GM23338 (cell line): Measurements from ENCODE around the gene TMX3. TPM values are rescaled to one million over a fixed set of nuclear protein-coding genes. Genes with fewer than 3 reads are reported as not detected.

Source experiments
- ATAC-seq: fragments of 200-7000 bp; cut with Tn5 transposase; 3 replicates; pipeline ENCODE4 v1.9.1; 2020
- DNase-seq: peaks from one replicate; pipeline ENCODE4 v3.0.0-alpha.2; 2015; ENCODE audit warnings: low spot score
- H2AFZ ChIP-seq: fragments of 200-600 bp; sonication (generic); 2 replicates; pipeline ENCODE4 v1.8.0; 2016; ENCODE audit warnings: antibody characterized with exemption, mild to moderate bottlenecking, moderate library complexity
- H3F3A ChIP-seq: fragments of 200-600 bp; sonication (generic); replicated peaks from 2 replicates; pipeline ENCODE4 v1.8.0; 2017; ENCODE audit warnings: antibody characterized with exemption, mixed run types, low read depth
- H3K27ac ChIP-seq: fragments of 200-600 bp; sonication (generic); 2 replicates; pipeline ENCODE4 v1.6.1; 2016; ENCODE audit warnings: low read depth
- H3K27me3 ChIP-seq: fragments of 200-600 bp; sonication (generic); 2 replicates; pipeline ENCODE4 v1.8.0; 2016; ENCODE audit warnings: mild to moderate bottlenecking, mixed run types, moderate library complexity; ENCODE audit not compliant: insufficient read depth
- H3K36me3 ChIP-seq: fragments of 200-600 bp; sonication (generic); 2 replicates; pipeline ENCODE4 v1.8.0; 2016; ENCODE audit warnings: mild to moderate bottlenecking; ENCODE audit not compliant: insufficient read depth
- H3K4me1 ChIP-seq: fragments of 200-600 bp; sonication (generic); 2 replicates; pipeline ENCODE4 v1.8.0; 2016; ENCODE audit warnings: mild to moderate bottlenecking, moderate library complexity; ENCODE audit not compliant: insufficient read depth
- H3K4me2 ChIP-seq: fragments of 200-600 bp; sonication (generic); 2 replicates; pipeline ENCODE4 v1.7.1; 2017; ENCODE audit warnings: mixed run types
- H3K4me3 ChIP-seq: fragments of 200-600 bp; sonication (generic); 2 replicates; pipeline ENCODE4 v1.6.1; 2016; ENCODE audit warnings: mixed run types
- H3K79me2 ChIP-seq: fragments of 200-600 bp; sonication (generic); replicated peaks from 2 replicates; pipeline ENCODE4 v1.8.0; 2017; ENCODE audit warnings: mild to moderate bottlenecking; ENCODE audit not compliant: insufficient read depth
- H3K9me2 ChIP-seq: fragments of 200-600 bp; sonication (generic); 2 replicates; pipeline ENCODE4 v1.8.0; 2017; ENCODE audit not compliant: insufficient read depth
- H4K20me1 ChIP-seq: fragments of 200-600 bp; sonication (generic); replicated peaks from 2 replicates; pipeline ENCODE4 v1.8.0; 2017; ENCODE audit warnings: mild to moderate bottlenecking; ENCODE audit not compliant: insufficient read depth
- H3K27ac Mint-ChIP-seq: 2 replicates; pipeline ENCODE4 v1.8.0; 2020; ENCODE audit warnings: inconsistent platforms, mild to moderate bottlenecking, moderate library complexity, mixed read lengths
- H3K27me3 Mint-ChIP-seq: 3 replicates; pipeline ENCODE4 v1.8.0; 2022; ENCODE audit warnings: low read depth, mild to moderate bottlenecking, moderate library complexity, mixed read lengths, inconsistent platforms; ENCODE audit not compliant: insufficient read depth, poor library complexity
- H3K36me3 Mint-ChIP-seq: 3 replicates; pipeline ENCODE4 v1.8.0; 2021; ENCODE audit warnings: low read depth, mild to moderate bottlenecking, inconsistent platforms, moderate library complexity, mixed read lengths
- H3K4me1 Mint-ChIP-seq: 3 replicates; pipeline ENCODE4 v1.8.0; 2020; ENCODE audit warnings: mild to moderate bottlenecking, inconsistent platforms, mixed read lengths
- H3K4me3 Mint-ChIP-seq: 3 replicates; pipeline ENCODE4 v1.8.0; 2021; ENCODE audit warnings: moderate library complexity, mild to moderate bottlenecking, inconsistent platforms, mixed read lengths
- H3K9me3 Mint-ChIP-seq: 3 replicates; pipeline ENCODE4 v1.8.0; 2020; ENCODE audit warnings: moderate library complexity, mild to moderate bottlenecking, inconsistent platforms, mixed read lengths
- CREB1 ChIP-seq: fragments of 250-450 bp; sonication (Bioruptor Pico); IDR thresholded peaks from 2 replicates; pipeline ENCODE4 v1.5.0; 2020; ENCODE audit warnings: low read depth, mild to moderate bottlenecking, moderate library complexity
- ETS1 ChIP-seq: IDR thresholded peaks from 2 replicates; pipeline ENCODE4 v1.6.1; 2016; ENCODE audit warnings: antibody characterized with exemption
- EZH2 ChIP-seq: fragments of 200-600 bp; sonication (generic); IDR thresholded peaks from one replicate; pipeline ENCODE4 v1.8.0; 2017; ENCODE audit warnings: antibody characterized with exemption, mild to moderate bottlenecking, low read depth; ENCODE audit not compliant: unreplicated experiment
- JUNB ChIP-seq: IDR thresholded peaks from one replicate; pipeline ENCODE4 v1.6.1; 2016; ENCODE audit warnings: antibody characterized with exemption; ENCODE audit not compliant: unreplicated experiment
- NANOG ChIP-seq: IDR thresholded peaks from 2 replicates; pipeline ENCODE4 v1.6.1; 2016; ENCODE audit warnings: antibody characterized with exemption, borderline replicate concordance
- POLR2AphosphoS5 ChIP-seq: IDR thresholded peaks from 2 replicates; pipeline ENCODE4 v1.6.1; 2016; ENCODE audit warnings: antibody characterized with exemption, low read depth
- REST ChIP-seq: IDR thresholded peaks from one replicate; pipeline ENCODE4 v1.6.1; 2018; ENCODE audit warnings: antibody characterized with exemption; ENCODE audit not compliant: unreplicated experiment
- STAT1 ChIP-seq: IDR thresholded peaks from one replicate; pipeline ENCODE4 v1.6.1; 2016; ENCODE audit warnings: antibody characterized with exemption; ENCODE audit not compliant: unreplicated experiment
- ZNF331 ChIP-seq: fragments of 250-450 bp; sonication (Bioruptor Pico); IDR thresholded peaks from 2 replicates; pipeline ENCODE4 v1.5.0; 2020; ENCODE audit warnings: low read depth, mild to moderate bottlenecking, moderate library complexity
- ZNF462 ChIP-seq: fragments of 250-450 bp; sonication (Bioruptor Pico); IDR thresholded peaks from 2 replicates; pipeline ENCODE4 v1.5.0; 2020; ENCODE audit warnings: mild to moderate bottlenecking, moderate library complexity
- polyA plus RNA-seq: library from polyadenylated mRNA; unstranded; fragments of >200 nt; fragmentation: Nextera tagmentation; extraction: Ambion mirVana; gene quantifications from 2 replicates; pipeline ENCODE4 v1.2.1, GENCODE V29; 2016
- total RNA-seq: library from RNA; depleted of rRNA; stranded (reverse); fragments of >200 nt; shearing (Covaris generic); gene quantifications from 2 replicates; pipeline ENCODE4 v1.2.3, GENCODE V29; 2014

Gene TMX3
- total and polyA plus RNA-seq, 2 experiments from 2014 or later = 12.4 to 40.1 TPM

GRCh38 chr18:68638613-68639012 is 76.3 kb downstream of the TMX3 start:
- Mint-ChIP-seq H3K27ac (no peak overlapping the region), H3K4me3 (no peak overlapping the region), H3K9me3 (0 out of 3 replicates have a peak, but pooled peaks cover 4% of the 10 kb centered on the region), H3K27me3 (peaks cover 5% of the 10 kb centered on the region), H3K4me1 (no peaks in the 10 kb centered on the region), H3K36me3 (no peaks in the 10 kb centered on the region; the same call in 2 of the 3 replicates)
- no peaks in the 10 kb centered on the region for H4K20me1 ChIP-seq
- no peak overlapping the region for H2AFZ ChIP-seq
- DNase-seq (no peak), ATAC-seq (no peak)
- no peak overlapping the region for H3K27ac ChIP-seq
- no peaks in the 10 kb centered on the region for H3K27me3 ChIP-seq
- no peaks in the 10 kb centered on the region for H3K36me3 ChIP-seq
- no peaks in the 10 kb centered on the region for H3K79me2 ChIP-seq
- no peaks in the 10 kb centered on the region for H3K4me1 ChIP-seq
- no peak overlapping the region for H3K4me3 ChIP-seq
- H3K4me2 ChIP-seq = no peak overlapping the region
- H3F3A ChIP-seq = no peaks in the 10 kb centered on the region
- 0 out of 2 replicates have a peak, but pooled peaks cover 9% of the 10 kb centered on the region for H3K9me2 ChIP-seq
- no peak for TF ChIP-seq CREB1 (CRISPR knock-in tag)
- no peak for TF ChIP-seq ZNF462 (CRISPR knock-in tag)
- TF ChIP-seq EZH2 = no peak
- TF ChIP-seq ETS1 = no peak
- TF ChIP-seq NANOG = no peak
- no peak for TF ChIP-seq POLR2AphosphoS5
- no peak for TF ChIP-seq ZNF331 (CRISPR knock-in tag)
- TF ChIP-seq JUNB = no peak
- TF ChIP-seq STAT1 = no peak
- TF ChIP-seq REST = no peak
